GM12874 (cell line): ENCODE measurements around the gene CDH1.

ENCODE experiments used
- CTCF ChIP-seq: IDR thresholded peaks from 2 replicates; pipeline ENCODE4 v1.5.1; 2011; ENCODE audit warnings: low read depth, mild to moderate bottlenecking, control low read depth, low read length, moderate library complexity; ENCODE audit not compliant: insufficient read depth

Gene CDH1

GRCh38 chr16:68767581-68767980 lies 30.5 kb downstream of the CDH1 start:
- TF ChIP-seq CTCF: no peak

GRCh38 chr16:68768175-68768574 lies 31.1 kb downstream of the CDH1 start:
- TF ChIP-seq CTCF: no peak

- TF ChIP-seq CTCF: no peak
Observed at GRCh38 chr16:68768771-68769170, 31.7 kb downstream of the CDH1 start.

- TF ChIP-seq CTCF: no peak
Observed at GRCh38 chr16:68770671-68771070, 33.6 kb downstream of the CDH1 start.

GRCh38 chr16:68772030-68772681 lies 35.1 kb downstream of the CDH1 start:
- TF ChIP-seq CTCF: no peak

- TF ChIP-seq CTCF: no peak
Observed at GRCh38 chr16:68772871-68773270, 35.8 kb downstream of the CDH1 start.

- no peak for TF ChIP-seq CTCF
Observed at GRCh38 chr16:68774982-68775634, 38.0 kb downstream of the CDH1 start.
